Measurements from ENCODE around the gene HOGA1.

DNA sequence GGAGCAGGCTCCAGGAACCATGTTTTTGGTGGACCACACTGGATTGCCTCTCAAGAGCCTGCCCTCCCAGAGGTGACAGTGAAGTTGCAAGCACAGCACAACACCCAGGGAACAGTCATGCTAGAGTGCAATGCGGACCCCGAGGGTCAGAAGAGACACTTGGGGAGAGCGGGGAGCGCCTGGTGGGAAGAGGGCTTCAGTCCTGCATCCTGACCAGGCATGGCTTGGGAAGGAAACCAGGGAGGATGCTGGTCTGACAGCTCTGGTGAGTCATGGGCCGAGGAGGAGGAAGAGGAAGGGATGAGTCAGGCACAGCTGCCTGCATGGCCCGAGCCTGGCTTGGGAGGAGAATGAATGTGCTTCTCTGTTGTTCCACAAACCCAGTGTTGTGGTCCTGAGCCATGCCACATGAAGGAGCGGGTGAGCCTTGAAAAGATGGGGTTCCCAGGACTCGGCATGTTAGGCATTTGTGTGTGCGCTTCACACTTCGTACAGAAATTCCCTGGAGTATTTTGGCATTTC lies 41.1 kb upstream of the HOGA1 start:
- TF ChIP-seq, protein P1, sequence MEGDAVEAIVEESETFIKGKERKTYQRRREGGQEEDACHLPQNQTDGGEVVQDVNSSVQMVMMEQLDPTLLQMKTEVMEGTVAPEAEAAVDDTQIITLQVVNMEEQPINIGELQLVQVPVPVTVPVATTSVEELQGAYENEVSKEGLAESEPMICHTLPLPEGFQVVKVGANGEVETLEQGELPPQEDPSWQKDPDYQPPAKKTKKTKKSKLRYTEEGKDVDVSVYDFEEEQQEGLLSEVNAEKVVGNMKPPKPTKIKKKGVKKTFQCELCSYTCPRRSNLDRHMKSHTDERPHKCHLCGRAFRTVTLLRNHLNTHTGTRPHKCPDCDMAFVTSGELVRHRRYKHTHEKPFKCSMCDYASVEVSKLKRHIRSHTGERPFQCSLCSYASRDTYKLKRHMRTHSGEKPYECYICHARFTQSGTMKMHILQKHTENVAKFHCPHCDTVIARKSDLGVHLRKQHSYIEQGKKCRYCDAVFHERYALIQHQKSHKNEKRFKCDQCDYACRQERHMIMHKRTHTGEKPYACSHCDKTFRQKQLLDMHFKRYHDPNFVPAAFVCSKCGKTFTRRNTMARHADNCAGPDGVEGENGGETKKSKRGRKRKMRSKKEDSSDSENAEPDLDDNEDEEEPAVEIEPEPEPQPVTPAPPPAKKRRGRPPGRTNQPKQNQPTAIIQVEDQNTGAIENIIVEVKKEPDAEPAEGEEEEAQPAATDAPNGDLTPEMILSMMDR (IDR thresholded peaks at IDR 0.05): no peak
- TF ChIP-seq POLR2A (IDR thresholded peaks at IDR 0.05): no peak

Measured in testis (tissue), 2 donors.